RWPE2 (cell line): ENCODE data around the gene TRHDE.

Source experiments
- ATAC-seq: fragments of 200-7000 bp; cut with Tn5 transposase; 3 replicates; pipeline ENCODE4 v1.9.1; 2021; ENCODE audit warnings: low read depth
- DNase-seq: peaks from one replicate; pipeline ENCODE4 v3.0.0-alpha.2; 2020; ENCODE audit warnings: low spot score
- H3K27ac ChIP-seq: fragments of 450-650 bp; 2 replicates; pipeline ENCODE4 v1.5.1; 2017; ENCODE audit warnings: mild to moderate bottlenecking; ENCODE audit not compliant: poor library complexity, severe bottlenecking
- H3K27me3 ChIP-seq: fragments of 250-450 bp; sonication (Bioruptor Pico); 2 replicates; pipeline ENCODE4 v1.5.1; 2021; ENCODE audit warnings: mild to moderate bottlenecking, moderate library complexity; ENCODE audit not compliant: insufficient read depth, poor library complexity, severe bottlenecking
- H3K36me3 ChIP-seq: fragments of 250-450 bp; sonication (Bioruptor Pico); 2 replicates; pipeline ENCODE4 v1.5.1; 2020; ENCODE audit warnings: low read depth, mild to moderate bottlenecking, moderate library complexity
- H3K4me1 ChIP-seq: fragments of 250-450 bp; sonication (Bioruptor Pico); 2 replicates; pipeline ENCODE4 v1.5.1; 2021; ENCODE audit warnings: mild to moderate bottlenecking, moderate library complexity; ENCODE audit not compliant: insufficient read depth, poor library complexity, severe bottlenecking
- H3K4me3 ChIP-seq: fragments of 250-450 bp; sonication (Bioruptor Pico); 2 replicates; pipeline ENCODE4 v1.5.1; 2021; ENCODE audit warnings: mild to moderate bottlenecking, moderate library complexity; ENCODE audit not compliant: severe bottlenecking
- H3K9me3 ChIP-seq: fragments of 250-450 bp; sonication (Bioruptor Pico); 2 replicates; pipeline ENCODE4 v1.5.1; 2021; ENCODE audit warnings: mild to moderate bottlenecking, moderate library complexity; ENCODE audit not compliant: severe bottlenecking
- CTCF ChIP-seq: fragments of 450-650 bp; IDR thresholded peaks from one replicate; pipeline ENCODE4 v1.5.1; 2017; ENCODE audit warnings: mild to moderate bottlenecking, moderate library complexity; ENCODE audit not compliant: poor library complexity, severe bottlenecking

The TRHDE gene

GRCh38 chr12:72297666-72298065 is 25.5 kb downstream of the TRHDE start:
- Histone ChIP-seq H3K27me3 (no peaks in the 10 kb centered on the region), H3K4me3 (no peak overlapping the region), H3K27ac (no peak overlapping the region), H3K36me3 (no peaks in the 10 kb centered on the region), H3K4me1 (peaks cover 13% of the 10 kb centered on the region), H3K9me3 (no peaks in the 10 kb centered on the region)
- no peak for TF ChIP-seq CTCF
- DNase-seq (no peak), ATAC-seq (no peak)

- H3K4me1 ChIP-seq, result peaks cover 8% of the 10 kb centered on the region
- no peaks in the 10 kb centered on the region for H3K27me3 ChIP-seq
- H3K4me3 ChIP-seq, result no peak overlapping the region
- no peak for DNase-seq
- no peak for ATAC-seq
- H3K36me3 ChIP-seq, result no peaks in the 10 kb centered on the region
- TF ChIP-seq CTCF, result no peak
- no peak overlapping the region for H3K27ac ChIP-seq
- H3K9me3 ChIP-seq, result no peaks in the 10 kb centered on the region
Measured at GRCh38 chr12:72300728-72301127, 28.6 kb downstream of the TRHDE start.

GRCh38 chr12:72304751-72305150 is 32.6 kb downstream of the TRHDE start:
- H3K4me3 ChIP-seq, result no peak overlapping the region
- H3K36me3 ChIP-seq, result no peaks in the 10 kb centered on the region
- no peak for TF ChIP-seq CTCF
- no peaks in the 10 kb centered on the region for H3K9me3 ChIP-seq
- DNase-seq, result no peak
- peaks cover 4% of the 10 kb centered on the region for H3K27me3 ChIP-seq
- ATAC-seq, result no peak
- no peak overlapping the region for H3K27ac ChIP-seq
- no peaks in the 10 kb centered on the region for H3K4me1 ChIP-seq

GRCh38 chr12:72307229-72307628 is 35.1 kb downstream of the TRHDE start:
- no peak overlapping the region for H3K27ac ChIP-seq
- H3K4me1 ChIP-seq, result no peaks in the 10 kb centered on the region
- ATAC-seq, result no peak
- no peaks in the 10 kb centered on the region for H3K36me3 ChIP-seq
- H3K9me3 ChIP-seq, result no peaks in the 10 kb centered on the region
- no peak for DNase-seq
- peaks cover 4% of the 10 kb centered on the region for H3K27me3 ChIP-seq
- no peak for TF ChIP-seq CTCF
- no peak overlapping the region for H3K4me3 ChIP-seq

- H3K4me1 ChIP-seq, result no peaks in the 10 kb centered on the region
- H3K4me3 ChIP-seq, result no peak overlapping the region
- ATAC-seq (no peak), DNase-seq (no peak)
- H3K9me3 ChIP-seq, result no peaks in the 10 kb centered on the region
- no peak for TF ChIP-seq CTCF
- H3K27ac ChIP-seq, result no peak overlapping the region
- no peaks in the 10 kb centered on the region for H3K36me3 ChIP-seq
- H3K27me3 ChIP-seq, result peaks cover 4% of the 10 kb centered on the region
Measured at GRCh38 chr12:72311946-72312345, 39.8 kb downstream of the TRHDE start.
